Superior temporal gyrus (tissue), 1 donor: ENCODE measurements around the gene ANTXR1.
A peak's percentile ranks its signal among the peaks of the same experiment; 100 is the strongest.

Experiments
- DNase-seq: peaks from one replicate; pipeline ENCODE4 v3.0.0-alpha.2; 2016; ENCODE audit errors: extremely low spot score

Gene ANTXR1

DNA sequence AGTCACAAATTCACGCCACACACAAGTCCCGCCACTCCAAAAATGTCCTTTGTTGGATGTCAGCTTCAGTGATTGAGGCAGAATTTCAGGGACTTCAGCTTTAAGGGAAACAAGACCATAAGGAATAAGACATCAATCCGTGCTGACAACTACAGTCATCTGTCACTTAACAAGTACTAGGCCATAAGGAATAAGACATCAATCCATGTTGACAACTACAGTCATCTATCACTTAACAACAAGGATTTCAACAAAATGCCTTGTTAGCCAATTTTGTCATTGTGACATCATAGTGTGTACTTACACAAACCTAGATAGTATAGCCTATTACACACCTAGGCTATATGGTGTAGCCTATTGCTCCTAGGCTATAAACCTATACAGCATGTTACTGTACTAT, 58.0 kb downstream of the ANTXR1 start:
- DNase-seq = no peak

DNA sequence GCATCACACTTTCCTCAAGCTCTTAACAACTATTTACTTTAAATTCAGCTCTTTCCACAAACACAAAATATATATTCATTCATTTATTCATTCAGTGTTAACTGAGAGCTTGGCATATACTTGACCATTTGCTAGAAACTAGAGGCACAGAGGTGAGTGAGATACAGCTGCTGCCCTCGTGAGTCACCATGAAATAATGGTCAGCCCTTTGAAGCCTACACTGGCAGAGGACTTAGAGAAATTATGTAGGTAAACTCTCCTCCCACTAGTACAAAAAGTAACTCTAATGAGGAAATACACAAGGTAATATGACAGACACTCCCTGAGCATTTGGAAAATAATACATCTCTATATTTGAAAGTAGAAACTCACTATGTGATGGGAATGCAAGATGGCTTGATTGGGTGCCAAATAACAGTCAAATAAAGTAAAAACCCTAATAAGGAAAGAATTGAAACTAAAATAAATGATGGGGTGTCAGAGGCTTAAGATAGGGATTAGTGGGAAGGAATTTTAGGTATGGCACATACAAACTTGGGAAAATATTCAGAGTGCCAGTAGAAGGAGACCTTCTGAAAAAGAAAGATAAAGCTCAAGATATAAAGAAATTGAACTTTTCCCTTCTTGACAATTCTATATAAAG, 61.1 kb downstream of the ANTXR1 start:
- no peak for DNase-seq

DNA sequence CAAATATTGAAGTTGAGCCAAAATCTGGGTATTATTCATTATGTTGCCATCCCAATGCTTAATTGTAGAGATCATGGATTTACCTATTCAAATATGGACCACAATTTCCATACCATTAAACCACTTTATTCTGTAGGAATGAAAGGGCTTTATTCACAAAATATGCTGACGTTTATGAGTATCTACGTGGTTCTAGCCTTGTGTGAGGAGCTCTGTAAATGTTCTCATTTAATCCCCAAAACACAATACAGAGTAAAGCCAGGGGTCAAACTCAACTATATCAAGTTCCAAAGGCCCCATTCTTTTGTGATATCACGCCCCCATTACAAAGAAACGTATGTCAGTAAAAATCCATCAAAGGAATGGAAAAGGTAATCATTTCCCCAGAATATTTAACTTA, 61.9 kb downstream of the ANTXR1 start:
- no peak for DNase-seq

DNA sequence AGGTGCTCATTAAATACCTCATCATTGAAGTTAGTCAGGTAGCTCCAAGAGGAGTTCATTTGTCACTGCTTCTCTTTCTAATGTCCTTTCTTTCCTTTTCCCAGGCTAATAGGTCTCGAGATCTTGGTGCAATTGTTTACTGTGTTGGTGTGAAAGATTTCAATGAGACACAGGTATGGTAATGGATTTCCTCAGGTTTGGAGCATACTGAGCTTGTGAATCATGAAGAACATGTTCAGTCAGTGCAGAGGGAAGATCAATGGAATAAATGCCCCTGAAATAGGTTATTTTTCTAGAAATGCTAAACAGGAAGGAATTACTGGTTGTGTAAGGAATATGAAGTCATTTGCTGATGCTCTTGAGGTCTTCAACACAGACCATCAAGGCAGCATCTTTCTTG, 62.5 kb downstream of the ANTXR1 start:
- DNase-seq = no peak

DNA sequence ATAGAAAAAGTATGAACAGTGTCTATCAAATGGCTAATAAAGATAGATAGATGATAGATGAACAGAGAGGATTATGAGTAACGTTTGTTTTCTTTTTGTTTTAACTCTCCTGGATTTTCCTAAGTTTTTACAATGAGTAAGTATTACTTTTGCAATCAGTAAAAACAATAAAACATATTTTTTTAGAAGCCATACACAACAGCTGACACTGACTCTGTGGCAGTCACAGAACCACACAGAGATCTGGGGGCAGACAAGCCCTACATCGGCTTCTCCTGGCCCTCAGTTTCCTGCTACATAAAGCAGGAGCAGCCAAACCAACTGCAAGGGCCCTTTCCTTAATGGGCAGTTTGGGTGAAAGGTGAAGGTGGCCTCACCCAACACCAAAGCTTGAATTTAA, 63.6 kb downstream of the ANTXR1 start:
- DNase-seq = no peak

DNA sequence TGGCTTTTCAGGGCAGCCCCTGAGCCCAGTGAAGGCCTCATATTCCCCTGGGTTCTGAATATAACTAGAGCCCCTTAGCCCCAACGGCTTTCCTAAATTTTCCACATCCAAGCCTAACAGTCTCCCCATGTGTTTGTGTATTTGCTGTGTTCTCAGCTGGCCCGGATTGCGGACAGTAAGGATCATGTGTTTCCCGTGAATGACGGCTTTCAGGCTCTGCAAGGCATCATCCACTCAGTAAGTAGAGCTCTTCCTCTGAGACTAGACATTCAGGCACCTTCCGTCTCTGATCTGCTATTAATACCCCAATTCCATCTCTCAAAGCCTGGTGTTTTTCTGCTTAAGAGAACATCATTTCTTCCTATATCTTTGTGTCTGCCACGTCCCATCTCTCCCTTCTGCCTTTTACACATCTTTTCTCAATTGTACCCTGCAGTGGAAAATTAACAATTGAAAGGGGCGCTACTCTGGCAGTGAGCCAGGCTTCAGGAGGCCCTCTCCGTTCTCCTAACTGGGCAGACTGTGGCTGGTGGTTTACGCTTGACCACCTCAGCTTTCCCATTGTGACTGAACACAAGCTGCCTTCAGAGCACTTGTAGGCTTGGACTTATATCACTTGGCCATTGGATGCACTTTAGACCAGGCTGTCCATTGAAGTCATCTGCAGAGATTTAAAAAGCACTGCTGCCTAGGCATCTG, 64.4 kb downstream of the ANTXR1 start:
- no peak for DNase-seq

DNA sequence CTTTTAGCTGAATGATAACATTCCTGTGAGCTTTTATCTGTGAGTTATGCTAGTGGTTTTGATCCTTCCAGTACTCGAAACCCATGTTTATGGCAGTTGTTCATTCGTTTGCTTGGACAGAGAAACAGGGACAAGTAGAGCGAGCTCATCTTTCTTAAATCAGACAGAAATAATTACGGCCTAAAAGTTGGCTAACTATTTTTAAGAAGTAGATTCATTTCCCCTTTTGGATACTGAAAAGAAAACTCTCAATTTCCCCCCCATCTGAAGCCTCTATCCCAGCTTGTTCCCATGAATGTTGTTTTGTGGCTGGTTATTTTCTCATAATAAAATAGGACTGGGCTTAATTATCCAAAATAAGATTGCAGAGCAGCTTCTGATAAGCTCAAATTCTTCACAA, 67.1 kb downstream of the ANTXR1 start:
- DNase-seq = no peak

DNA sequence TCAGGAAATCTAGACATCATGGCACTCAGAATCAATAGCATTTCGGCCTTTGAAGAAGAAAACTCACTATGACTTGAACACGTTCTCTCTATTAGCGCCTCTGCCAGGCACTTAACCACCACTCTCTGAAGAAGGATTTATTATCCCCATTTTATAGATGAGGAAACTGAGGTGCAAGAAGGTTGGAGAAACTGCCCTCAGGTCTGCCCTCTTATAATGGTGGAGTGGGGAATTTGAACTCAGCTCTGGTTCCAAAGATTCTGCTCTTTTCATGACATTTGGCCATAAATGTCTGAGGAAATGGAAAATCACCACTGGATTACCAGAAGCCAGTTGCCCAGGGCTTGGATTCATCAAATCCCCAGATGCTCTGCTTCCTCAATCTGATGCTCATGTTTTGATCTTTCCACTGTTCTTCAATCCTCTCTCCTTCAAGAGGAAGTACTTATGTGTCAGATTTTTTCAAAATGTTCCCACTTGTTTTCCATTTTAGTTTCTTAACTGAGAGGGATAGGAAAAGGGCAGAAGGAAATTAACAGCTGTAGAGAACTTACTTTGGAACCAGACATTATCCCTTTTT, 68.1 kb downstream of the ANTXR1 start:
- DNase-seq = no peak

DNA sequence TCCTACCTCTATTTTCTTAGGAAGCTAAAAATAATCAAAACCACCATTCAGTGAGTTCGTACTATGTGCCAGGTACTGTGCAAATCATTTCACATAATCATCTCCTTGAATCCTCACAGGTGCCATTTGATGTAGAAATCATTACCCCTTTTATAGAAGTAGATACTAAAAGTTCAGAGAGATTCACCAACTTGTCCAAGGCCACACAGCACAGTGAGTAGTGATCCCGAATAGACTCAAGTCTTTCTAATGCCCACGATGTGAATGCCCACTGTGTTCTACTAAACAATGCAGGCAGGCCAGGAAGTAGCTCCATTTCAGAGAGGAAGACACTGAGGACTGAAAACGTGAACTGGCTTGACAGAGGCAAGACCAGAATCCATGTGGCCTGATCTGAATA, 68.8 kb downstream of the ANTXR1 start:
- DNase-seq = no peak

DNA sequence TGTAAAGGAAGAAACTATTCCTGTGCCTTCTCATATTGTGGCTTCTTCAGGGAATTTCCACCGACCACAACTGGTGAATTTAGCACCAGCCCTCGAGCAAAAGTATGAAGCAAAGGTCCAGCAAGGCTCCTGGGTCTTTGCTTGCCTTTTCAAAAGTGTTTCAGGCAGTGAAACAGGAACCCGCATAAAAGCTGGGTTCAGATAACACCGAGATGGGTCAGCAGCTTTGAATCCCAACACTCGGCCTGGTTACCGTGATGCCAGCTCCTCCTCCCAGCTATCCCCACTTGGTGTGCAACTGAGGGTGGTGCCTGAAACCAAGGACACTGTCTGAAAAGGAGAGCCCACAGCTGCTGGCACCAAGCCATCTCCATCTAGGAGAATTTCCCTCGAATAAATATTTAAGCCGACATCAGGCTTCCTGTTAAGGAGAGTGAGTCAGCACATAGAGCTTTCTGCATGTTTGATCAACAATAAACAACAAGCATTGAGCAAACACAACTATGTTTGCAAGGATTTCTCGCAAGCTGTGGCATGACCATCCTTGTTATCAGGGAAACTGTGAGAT, 69.5 kb downstream of the ANTXR1 start:
- no peak for DNase-seq

DNA sequence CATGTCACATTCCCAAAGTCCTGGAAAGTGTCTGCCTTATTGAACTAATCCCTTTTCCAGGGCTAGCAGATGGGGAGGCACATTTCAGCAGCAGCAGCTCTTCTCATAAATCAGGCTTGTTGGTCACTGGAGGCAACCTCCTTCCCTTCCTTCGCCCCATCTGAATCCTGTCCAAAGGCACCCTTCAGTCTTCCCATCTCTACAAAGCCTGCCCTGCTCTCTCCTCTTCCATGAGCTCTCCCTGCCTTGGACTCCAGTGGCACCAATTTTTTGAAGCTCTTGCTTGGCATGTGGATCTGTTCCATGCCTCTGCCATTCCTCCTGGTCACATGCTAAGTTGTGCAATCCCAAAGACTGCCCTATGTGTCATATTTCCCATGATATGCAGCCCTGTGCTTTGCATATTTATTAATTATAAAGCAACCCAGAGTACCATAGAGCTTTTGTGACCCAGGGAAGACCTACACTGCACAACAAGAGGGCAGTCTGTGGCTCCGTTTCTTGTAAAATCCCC, 70.3 kb downstream of the ANTXR1 start:
- no peak for DNase-seq

DNA sequence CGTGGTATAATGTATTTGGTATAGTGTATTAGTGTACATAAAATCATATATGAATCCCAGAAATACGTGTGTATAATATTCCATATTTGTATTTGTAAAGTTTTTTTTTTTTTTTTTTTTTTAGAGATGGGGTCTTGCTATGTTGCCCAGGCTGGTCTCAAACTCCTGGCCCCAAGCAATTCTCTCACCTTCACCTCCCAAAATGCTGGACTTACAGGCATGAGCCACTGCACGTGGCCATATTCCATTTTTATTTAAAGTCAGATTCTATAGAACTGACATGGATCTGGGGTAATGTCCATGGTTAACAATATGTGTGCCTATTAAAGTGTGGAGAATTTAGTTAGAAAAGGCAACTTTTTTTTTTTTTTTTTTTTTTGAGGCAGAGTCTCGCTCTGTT, 71.5 kb downstream of the ANTXR1 start:
- no peak for DNase-seq

DNA sequence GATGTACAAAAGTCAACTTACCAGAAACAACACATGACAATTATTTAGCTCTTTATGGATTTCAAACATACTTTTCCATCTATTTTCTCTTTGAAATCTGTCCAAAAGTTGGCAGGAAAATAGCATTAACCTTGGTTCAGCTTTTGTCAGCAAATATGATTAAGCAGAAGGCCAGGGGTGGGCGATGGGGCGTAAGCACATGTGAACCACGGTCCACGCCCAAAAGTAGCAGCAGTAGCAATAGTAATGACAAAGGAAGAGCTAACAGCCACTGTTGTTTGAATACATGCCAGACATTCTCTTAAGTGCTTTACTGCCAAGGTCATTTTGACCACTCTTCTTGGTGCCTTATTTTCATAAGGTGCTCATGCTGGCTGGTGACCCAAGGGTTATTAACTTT, 73.5 kb downstream of the ANTXR1 start:
- no peak for DNase-seq

DNA sequence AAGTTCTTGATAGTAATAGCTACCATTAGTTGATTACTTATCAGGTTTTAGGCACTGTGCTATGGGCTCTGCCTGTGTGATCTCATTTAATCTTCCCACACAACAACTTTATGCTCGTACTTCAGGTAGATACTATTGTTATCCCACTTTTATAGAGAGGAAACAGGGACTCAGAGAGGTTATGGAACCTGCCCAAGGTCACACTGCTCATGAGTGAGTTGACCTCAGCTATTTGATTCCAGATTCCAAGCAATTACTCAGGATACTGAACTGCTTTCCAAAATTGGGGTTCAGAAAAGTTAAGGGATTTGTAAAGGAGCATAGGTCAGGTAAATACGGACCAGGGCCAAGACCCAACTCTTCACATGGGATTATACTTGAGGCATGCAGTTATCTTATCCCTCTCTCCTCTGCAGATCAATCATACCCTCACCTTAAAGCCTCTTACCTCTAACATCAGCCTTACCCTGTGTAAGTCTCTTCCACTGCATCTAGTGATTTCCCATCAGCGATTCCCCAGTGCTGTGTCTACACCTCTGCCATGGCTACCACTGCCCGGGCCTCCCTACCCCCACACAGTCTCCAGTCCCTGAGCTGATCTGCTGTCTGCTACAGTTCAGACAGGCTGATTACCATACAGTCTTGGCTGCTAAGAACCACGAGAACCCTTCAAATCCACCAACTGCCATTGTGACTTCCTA, 74.4 kb downstream of the ANTXR1 start:
- DNase-seq = no peak

DNA sequence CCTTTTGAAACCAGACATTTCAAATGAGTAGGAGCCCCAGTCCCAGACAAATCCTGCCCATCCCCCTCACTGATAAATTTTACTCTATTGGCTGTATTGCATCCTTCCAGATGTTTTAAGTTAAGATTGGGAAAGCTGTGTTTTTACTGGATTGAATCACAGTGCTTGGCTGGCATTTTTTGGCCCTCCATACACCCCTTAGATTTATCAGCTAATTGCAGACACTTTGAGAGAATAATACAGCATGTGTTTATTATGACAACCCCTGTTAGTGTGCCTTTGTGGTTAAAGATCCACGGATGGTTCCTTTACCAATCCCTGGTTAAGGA, 74.9 kb downstream of the ANTXR1 start:
- no peak for DNase-seq

DNA sequence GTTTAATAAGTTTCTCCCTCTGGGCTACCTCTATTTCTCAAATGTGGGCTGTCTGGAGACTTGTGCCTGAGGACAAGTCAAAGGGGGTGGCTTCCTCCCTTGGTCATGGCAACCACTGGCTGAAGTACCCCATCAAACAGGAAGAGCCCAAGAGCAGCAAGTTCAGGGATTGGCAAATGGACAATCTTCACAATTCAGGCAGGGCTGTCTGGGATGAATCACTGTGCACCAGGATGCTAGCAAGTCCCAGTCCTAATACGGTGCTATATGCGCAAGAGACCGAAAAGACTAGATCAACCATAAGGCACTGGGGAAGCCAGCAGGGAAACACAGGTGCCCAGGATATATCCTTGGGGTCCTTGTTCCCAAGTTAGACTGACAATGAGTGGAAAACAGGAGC, 75.5 kb downstream of the ANTXR1 start:
- DNase-seq = no peak

DNA sequence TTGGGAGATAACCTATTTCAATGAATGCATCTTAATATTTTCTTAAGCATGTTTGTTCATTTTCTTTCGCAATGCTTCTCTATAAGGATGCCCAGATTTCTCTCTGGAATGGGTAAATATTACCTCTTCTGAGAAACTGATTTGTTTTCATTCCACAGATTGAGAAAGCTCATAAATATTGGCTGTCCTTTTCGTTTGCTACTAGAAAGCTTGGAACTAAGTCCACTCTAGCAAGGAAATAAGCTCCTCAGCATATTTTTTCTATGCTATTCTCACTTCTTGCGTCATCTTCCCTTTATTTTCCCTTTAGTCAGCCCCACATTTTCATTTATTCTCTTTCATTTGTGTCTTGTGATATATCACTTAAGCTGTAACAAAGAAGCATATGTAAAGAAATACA, 76.3 kb downstream of the ANTXR1 start:
- no peak for DNase-seq

DNA sequence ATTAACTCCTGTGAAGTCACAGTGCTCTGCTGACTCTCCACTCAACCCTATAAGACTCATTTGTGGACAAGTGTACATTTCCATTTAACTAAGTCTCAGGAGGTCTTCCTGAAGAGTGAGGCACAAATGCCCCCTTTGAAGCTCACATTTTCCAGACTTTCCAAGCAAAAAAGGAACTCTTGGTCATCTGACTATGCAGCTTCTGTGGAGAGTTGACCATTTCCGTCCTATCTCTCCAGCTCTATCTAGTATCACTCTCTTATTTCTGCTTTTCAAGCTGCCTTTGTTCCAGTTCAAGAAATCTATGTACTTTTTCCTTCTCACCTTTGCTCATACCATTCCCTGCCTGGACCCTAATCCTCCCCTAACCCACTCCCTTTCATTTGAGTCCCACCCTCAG, 77.0 kb downstream of the ANTXR1 start:
- DNase-seq = no peak

DNA sequence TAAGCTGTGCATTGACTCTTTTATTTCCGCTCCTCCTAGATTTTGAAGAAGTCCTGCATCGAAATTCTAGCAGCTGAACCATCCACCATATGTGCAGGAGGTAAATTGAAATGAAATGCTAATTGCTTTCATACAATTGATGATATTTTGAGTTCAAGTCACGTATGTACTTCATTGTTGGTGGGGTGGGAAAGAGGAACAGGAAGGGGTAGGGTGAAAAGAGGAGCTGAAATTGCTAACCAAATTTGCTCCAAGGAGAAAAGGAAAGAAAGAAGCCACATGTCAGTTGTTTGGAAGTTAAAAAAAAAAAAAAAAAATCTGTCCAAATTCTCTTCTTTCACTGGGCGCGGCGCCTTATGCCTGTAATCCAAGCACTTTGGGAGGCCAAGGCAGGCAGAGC, 77.8 kb downstream of the ANTXR1 start:
- no peak for DNase-seq

DNA sequence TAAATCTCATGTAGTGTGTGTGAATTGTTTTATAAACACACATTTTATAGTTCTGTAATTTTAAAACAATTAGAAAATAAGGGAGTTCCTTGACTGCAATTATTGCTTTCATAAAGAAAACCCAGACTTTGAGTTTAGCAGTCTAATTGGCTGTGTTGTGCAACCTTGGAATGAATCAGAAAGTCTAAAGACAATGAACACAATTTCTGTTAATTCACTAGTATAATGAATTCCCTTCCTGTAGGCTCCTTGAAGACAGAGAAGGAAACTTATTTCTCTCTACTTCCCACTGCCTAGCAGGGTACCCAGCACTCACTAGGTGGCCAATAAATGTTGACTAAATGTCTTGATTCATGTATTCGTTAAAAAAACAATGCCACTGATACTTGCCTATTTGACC, 79.9 kb downstream of the ANTXR1 start:
- no peak for DNase-seq

DNA sequence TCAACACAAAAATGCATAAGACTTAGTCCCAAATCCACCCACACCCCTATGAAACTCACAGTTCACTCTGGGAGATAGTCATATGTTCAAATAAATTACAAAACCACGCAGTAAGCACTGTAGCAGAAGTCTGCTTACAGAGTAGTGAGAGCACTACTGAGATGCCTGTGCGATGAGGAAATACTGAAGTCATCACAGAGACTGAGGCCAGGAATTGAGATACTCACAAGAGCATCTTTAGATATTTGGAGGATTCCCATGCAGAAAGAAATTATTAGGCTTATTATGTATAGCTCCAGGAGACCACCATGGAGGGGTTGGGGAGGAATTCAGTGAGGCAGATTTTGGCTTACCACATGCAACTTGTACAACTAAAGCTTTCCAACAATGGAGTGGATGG, 82.3 kb downstream of the ANTXR1 start:
- DNase-seq = peak; percentile 50

DNA sequence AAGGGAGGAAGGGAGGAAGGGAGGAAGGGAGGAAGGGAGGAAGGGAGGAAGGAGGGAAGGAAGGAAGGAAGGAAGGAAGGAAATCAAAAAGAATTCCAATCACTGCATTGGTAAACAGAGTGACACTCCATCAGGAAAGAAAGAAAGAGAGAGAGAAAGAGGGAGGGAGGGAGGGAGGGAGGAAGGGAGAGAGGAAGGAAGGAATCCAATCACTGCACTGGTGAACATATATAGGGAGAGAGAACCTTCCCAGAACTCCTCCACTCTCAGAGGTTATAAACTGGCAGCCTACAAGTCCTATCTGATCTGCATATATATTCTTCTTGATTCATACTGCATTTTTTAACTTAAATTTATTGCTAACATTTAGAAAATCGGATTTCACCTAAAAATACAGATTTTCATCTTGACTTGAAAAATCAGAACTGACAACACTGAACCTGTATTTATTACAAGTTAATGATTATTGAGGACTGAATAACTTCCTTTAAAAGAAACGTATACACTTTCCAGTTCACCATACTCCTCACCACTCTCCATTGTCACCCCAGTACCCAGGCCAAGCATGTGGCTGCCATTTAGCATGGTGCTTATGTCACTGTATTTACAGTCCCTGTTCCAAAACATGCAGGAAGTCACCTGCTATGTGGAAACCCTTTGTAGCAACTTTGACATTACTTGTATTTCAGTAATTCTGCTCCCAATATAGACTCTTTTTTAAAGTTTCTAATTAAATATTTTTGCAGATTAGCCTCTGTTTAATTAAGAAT, 83.5 kb downstream of the ANTXR1 start:
- DNase-seq = no peak
